Measurements from ENCODE around the gene BICD2.

DNA sequence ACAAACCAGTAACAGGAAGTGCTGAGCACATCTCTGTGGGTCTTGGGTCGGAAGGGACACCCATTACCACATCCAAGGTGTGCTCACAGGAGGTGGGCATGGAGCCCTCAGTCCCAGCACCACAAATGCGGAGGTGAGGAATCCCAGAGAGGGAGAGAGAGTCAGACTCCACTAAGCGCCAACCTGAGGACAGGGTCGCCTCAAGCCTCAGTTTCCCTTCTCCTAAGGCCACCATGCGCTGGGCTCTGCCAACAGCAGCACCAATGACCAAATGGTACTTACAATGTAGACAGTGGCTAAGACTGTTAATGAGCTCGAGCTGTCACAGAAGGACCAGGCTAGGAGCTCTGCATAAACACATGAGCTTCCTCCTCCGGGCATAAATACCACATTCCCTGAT, 43.1 kb downstream of the BICD2 start:
- no peak for TF ChIP-seq EZH2 (IDR thresholded peaks at IDR 0.05; ENCODE audit: borderline replicate concordance, insufficient read depth, low read depth, low read length, poor library complexity, severe bottlenecking)
- TF ChIP-seq, protein P1, sequence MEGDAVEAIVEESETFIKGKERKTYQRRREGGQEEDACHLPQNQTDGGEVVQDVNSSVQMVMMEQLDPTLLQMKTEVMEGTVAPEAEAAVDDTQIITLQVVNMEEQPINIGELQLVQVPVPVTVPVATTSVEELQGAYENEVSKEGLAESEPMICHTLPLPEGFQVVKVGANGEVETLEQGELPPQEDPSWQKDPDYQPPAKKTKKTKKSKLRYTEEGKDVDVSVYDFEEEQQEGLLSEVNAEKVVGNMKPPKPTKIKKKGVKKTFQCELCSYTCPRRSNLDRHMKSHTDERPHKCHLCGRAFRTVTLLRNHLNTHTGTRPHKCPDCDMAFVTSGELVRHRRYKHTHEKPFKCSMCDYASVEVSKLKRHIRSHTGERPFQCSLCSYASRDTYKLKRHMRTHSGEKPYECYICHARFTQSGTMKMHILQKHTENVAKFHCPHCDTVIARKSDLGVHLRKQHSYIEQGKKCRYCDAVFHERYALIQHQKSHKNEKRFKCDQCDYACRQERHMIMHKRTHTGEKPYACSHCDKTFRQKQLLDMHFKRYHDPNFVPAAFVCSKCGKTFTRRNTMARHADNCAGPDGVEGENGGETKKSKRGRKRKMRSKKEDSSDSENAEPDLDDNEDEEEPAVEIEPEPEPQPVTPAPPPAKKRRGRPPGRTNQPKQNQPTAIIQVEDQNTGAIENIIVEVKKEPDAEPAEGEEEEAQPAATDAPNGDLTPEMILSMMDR (IDR thresholded peaks at IDR 0.05), result no peak
